Fibroblast of the aortic adventitia (primary cell): ENCODE results near the gene HAUS8. TPM values are rescaled to one million over a fixed set of nuclear protein-coding genes. Genes with fewer than 3 reads are reported as not detected.

Experiments used
- DNase-seq: peaks from one replicate; pipeline ENCODE4 v3.0.0-alpha.2; 2010; ENCODE audit warnings: low read depth
- H3K4me3 ChIP-seq: 2 replicates; pipeline ENCODE4 v1.5.1; 2011; ENCODE audit warnings: low read depth, mild to moderate bottlenecking, control low read depth, low read length, moderate library complexity
- total RNA-seq: library from RNA; depleted of rRNA; stranded (reverse); fragments of >200 nt; gene quantifications from 2 replicates; pipeline ENCODE4 v1.2.3, GENCODE V29; 2012; ENCODE audit warnings: low replicate concordance
- TF ChIP-seq, protein P1 (sequence below): IDR thresholded peaks from 2 replicates; pipeline ENCODE4 v1.5.1; 2011; ENCODE audit warnings: mild to moderate bottlenecking, low read length, control low read depth, inconsistent platforms; ENCODE audit not compliant: insufficient read depth

Gene HAUS8, protein sequence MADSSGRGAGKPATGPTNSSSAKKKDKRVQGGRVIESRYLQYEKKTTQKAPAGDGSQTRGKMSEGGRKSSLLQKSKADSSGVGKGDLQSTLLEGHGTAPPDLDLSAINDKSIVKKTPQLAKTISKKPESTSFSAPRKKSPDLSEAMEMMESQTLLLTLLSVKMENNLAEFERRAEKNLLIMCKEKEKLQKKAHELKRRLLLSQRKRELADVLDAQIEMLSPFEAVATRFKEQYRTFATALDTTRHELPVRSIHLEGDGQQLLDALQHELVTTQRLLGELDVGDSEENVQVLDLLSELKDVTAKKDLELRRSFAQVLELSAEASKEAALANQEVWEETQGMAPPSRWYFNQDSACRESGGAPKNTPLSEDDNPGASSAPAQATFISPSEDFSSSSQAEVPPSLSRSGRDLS
- 0.33 and 5.2 TPM in 2 replicates for total RNA-seq

DNA sequence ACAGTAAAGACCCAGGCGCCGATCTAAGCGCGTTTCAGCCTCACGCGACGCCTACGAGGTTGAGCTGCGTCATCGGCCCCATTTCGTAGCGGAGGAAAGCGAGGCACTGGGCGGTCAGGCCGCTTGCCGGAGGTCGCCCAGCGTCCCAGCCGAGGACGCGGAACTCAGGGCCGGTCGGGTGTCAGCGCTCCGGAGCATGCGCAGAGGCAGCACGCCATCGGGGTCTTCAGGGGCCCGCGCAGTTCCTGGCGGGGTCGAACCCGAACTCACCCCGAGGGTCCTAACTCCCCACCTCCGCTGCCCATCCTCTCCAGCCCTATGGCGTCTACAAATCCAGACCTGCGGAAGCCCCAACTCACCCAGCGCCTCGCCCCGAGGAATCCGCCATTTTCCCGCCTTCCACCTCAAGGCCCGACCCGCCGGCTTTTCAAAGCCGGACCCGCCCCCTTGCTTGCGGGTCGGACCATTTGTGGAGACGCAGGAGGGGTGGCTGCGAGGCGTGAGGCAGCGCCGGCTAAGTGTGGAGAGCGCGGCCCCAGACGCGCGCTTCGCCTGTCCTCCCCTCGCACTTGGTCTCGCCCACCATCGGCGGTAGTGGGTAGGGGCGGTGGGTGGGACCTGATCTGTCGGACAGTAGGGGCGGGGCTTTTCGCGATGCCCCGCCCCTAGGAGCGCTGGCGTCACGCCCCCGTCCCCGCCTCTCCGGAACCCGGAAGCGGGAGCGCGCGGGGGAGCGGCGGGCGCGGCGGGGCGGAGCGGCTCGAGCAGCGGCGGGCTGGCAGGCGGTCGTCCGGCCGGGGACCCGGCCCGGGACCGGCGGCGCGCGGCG lies at the start of gene HAUS8, which contains the start of gene MYO9B:
TSS of gene HAUS8 (minus strand) at position 418 of the 829 bp plus-strand sequence. CDS start at position 388, 30 bp downstream.
TSS of gene MYO9B (plus strand) at position 743 of the 829 bp plus-strand sequence. CDS start 25,941 bp downstream, outside the sequence.
- TF ChIP-seq, protein P1, sequence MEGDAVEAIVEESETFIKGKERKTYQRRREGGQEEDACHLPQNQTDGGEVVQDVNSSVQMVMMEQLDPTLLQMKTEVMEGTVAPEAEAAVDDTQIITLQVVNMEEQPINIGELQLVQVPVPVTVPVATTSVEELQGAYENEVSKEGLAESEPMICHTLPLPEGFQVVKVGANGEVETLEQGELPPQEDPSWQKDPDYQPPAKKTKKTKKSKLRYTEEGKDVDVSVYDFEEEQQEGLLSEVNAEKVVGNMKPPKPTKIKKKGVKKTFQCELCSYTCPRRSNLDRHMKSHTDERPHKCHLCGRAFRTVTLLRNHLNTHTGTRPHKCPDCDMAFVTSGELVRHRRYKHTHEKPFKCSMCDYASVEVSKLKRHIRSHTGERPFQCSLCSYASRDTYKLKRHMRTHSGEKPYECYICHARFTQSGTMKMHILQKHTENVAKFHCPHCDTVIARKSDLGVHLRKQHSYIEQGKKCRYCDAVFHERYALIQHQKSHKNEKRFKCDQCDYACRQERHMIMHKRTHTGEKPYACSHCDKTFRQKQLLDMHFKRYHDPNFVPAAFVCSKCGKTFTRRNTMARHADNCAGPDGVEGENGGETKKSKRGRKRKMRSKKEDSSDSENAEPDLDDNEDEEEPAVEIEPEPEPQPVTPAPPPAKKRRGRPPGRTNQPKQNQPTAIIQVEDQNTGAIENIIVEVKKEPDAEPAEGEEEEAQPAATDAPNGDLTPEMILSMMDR, result no peak
- peak; percentile 99 for DNase-seq
- peak within 1 kb of the TSS; percentile 90 for H3K4me3 ChIP-seq

DNA sequence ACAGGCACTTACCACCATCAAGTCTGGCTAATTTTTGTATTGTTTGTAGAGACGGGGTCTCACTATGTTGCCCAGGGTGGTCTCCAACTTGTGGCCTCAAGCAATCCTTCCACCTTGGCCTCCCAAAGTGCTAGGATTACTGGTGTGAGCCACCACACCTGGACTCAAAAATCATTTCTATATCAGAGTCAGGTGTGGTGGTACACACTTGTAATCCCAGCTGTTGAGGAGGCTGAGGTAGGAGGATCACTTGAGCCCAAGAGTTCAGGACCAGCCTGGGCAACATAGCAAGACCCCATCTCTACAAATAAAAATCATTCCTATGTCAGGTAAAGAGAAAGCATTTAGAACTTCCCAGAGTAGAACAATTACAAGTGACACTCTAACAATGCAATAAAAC lies 48.8 kb upstream of the HAUS8 start:
- TF ChIP-seq, protein P1, result no peak
- H3K4me3 ChIP-seq, result no peak overlapping the region
- no peak for DNase-seq

DNA sequence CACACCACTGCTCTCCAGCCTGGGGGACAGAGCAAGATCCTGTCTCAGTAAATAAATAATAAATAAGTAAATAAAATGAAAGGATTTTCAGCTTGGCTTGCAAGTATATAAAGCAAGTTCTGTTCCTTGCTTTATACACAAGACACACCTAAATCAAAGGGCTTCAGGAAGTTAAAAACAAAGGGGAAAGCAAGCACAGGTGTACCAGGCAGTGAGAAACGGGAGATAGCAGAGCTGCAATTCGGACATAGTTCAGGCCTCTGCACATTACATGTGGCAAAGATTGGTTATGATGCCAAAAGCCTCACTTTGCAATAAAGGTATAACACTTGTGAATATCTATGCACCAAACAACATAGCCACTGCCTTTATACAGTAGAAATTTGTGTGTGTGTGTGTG lies 47.8 kb upstream of the HAUS8 start:
- no peak overlapping the region for H3K4me3 ChIP-seq
- TF ChIP-seq, protein P1, result no peak
- DNase-seq, result no peak

DNA sequence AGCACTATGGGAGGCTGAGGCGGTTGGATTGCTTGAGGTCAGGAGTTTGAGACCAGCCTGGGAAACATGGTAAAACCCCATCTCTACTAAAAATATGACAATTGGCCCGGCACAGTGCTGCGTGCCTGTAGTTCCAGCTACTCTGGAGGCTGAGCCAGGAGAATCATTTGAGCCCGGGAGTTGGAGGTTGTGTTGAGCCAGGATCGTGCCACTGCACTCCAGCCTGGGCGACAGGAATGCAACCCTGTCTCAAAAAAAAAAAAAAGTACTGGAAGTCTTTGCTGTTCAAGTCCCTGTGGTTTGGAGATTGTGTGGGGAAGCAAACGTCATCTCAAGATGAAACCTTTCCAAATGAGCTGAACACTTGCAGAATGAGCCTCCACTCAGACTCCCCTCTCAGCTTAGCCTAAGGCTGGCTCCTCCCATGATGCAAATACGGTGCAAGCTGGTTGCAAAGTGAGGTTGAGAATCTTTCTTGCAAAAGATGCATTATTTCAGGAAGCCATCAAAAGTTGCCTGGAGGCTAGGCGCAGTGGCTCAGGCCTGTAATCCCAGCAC lies 46.6 kb upstream of the HAUS8 start:
- no peak overlapping the region for H3K4me3 ChIP-seq
- TF ChIP-seq, protein P1, result no peak
- DNase-seq, result peak; percentile 97

DNA sequence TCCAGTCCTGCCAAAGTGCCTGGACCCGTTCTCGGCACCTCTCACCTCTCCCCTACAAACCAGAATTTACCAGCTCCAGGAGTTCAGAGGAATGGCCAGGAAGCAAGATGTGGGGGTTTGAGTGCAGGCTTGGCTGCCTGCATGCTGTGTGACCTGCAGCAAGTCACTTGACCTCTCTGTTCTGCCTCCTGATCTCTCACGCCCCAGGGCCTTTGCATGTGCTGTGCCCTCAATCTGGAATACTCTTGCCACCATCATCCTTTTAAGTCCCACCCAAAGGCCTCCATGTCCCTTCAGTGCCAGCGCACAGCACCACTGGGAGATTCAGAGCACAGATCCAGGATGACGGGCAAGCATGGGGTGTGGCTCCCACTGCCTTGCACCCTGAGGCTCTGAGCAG lies 43.7 kb upstream of the HAUS8 start:
- DNase-seq, result no peak
- no peak overlapping the region for H3K4me3 ChIP-seq
- TF ChIP-seq, protein P1, result no peak

DNA sequence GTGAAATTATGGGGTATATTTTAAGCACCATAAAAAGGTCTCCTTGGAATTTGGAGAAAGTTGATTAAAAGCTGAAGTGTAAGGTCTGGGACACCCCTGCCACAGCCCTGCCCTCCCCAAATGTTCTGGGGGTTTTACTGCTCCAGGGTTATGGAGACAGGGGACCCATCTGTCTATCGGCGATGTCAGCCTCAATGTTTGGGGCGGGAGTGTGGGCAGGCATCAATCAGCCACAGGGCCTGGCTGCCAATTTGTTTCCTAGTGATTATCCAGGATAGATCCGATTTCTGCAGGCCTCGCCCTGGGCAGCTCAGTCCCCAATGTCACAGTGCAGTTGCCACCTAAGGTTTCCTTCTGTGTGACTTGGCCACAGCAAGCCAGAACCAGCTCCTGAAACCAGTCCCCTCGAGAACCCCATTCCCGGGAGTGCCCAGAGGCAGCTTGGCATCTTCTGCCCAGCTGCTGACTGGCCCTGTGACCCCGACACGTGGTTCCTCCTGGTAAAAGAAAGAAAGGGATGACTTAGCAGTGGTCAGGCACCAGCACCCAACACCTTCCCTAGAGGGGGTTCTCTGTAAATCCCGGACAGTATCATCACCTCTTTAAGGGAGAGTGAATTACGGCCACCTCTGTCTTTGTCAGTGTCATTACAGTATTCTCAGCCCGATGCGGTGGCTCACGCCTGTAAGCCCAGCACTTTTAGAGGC lies 41.9 kb upstream of the HAUS8 start:
- no peak overlapping the region for H3K4me3 ChIP-seq
- TF ChIP-seq, protein P1, result no peak
- no peak for DNase-seq
